ENCODE results near the gene DSTYK.
A peak's percentile ranks its signal among the peaks of the same experiment; 100 is the strongest.

The DSTYK gene, protein sequence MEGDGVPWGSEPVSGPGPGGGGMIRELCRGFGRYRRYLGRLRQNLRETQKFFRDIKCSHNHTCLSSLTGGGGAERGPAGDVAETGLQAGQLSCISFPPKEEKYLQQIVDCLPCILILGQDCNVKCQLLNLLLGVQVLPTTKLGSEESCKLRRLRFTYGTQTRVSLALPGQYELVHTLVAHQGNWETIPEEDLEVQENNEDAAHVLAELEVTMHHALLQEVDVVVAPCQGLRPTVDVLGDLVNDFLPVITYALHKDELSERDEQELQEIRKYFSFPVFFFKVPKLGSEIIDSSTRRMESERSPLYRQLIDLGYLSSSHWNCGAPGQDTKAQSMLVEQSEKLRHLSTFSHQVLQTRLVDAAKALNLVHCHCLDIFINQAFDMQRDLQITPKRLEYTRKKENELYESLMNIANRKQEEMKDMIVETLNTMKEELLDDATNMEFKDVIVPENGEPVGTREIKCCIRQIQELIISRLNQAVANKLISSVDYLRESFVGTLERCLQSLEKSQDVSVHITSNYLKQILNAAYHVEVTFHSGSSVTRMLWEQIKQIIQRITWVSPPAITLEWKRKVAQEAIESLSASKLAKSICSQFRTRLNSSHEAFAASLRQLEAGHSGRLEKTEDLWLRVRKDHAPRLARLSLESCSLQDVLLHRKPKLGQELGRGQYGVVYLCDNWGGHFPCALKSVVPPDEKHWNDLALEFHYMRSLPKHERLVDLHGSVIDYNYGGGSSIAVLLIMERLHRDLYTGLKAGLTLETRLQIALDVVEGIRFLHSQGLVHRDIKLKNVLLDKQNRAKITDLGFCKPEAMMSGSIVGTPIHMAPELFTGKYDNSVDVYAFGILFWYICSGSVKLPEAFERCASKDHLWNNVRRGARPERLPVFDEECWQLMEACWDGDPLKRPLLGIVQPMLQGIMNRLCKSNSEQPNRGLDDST

DNA sequence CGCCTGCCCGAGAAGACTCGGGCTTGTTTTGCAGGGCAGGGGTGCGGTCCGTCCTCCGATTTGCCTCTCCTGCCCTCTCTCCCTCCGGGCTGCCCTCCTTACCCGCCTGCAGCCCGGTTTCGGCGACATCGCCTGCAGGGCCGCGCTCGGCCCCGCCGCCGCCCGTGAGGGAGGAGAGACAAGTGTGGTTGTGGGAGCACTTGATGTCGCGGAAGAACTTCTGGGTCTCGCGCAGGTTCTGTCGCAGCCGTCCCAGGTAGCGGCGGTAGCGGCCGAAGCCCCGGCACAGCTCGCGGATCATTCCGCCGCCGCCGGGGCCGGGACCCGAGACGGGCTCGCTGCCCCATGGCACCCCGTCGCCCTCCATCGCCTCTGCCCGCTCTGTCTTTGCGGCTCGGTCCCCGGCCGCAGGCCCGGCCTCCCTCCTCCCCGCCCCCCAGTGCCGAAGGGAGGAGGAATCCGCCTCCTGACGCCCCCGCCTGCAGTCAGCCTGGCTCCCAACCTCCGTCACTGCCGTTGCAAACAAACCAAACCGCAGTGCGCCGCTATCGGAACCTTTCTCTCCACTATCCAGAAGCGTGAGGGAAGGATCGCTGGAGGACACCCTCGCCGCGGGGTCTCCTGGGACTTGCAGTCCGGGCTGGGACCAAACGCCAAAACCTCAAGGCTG, at the start of gene DSTYK:
DSTYK (minus strand) TSS at position 534 of the 670 bp plus-strand sequence; CDS start at position 367, 167 bp downstream.
- peak; percentile 75 for DNase-seq (ENCODE audit: low read depth, low spot score)
- peak within 1 kb of the TSS; percentile 71 for H3K27ac ChIP-seq

DNA sequence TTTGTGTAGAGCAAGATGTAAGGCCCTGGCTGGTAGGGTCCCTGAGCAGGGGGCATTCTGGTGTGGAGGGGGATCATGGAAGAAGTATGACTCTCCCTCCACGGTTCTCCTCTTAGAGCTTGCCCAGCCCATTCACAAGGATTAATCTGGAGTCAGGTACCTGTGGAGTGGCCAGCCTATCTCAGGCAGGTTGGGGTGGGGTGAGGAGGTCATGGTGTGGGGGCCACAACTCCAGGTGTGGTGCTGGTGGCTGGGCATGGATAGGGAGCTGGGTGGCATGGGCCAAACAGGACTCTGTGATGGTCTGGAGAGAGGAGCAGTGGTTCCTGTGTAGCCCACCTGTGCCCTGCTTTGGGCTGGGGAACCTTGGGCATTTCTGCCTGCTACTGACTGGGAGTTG, 48.5 kb upstream of the DSTYK start:
- H3K27ac ChIP-seq = no peak overlapping the region
- no peak for DNase-seq (ENCODE audit: low read depth, low spot score)

DNA sequence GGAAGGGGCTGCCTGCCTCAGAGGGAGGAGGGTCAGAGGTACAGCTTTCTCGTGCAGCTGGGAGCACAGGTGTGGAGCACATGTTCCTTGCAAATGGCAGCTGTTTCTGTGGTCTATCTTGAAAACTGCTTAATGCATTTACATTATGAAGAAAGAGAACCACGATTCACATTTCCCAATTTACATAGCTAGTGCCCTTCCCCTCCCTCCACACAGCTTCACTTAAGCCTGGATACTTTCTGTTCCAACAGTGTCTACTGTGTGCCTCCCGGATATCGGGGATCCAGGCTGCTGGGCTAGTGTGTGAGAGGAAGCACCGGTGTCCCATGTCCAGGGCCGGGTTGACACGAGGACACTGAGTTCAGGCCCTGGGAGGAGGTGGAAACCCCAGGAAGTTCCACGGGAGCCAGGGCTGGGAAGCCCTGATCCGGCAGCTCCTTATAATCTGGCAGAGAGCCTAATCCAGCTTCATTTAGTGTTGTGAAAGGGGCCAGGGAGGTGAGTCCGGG, 47.9 kb upstream of the DSTYK start:
- DNase-seq (ENCODE audit: low read depth, low spot score) = no peak
- H3K27ac ChIP-seq = peak overlapping the region; percentile 79

DNA sequence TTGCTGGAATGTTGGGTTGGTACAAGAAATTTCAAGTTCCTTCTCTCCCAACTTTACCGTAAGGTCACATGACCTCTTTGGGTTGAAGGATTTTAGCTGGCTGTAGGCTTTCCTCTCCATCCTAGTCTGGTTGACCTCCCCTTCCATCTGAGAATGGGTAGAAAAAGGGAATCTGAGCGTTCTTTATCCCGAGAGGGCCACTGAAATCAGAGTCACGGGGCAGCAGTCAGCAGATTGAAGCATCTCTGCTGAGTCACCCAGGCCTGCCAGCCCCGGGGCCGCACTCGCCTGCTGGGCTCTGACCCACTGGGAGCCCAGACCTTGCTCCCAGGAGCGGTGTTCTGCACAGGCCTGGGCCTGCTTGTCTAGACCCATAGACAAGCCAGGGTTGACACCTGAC, 47.2 kb upstream of the DSTYK start:
- H3K27ac ChIP-seq = peak overlapping the region; percentile 79
- DNase-seq (ENCODE audit: low read depth, low spot score) = peak; percentile 76

DNA sequence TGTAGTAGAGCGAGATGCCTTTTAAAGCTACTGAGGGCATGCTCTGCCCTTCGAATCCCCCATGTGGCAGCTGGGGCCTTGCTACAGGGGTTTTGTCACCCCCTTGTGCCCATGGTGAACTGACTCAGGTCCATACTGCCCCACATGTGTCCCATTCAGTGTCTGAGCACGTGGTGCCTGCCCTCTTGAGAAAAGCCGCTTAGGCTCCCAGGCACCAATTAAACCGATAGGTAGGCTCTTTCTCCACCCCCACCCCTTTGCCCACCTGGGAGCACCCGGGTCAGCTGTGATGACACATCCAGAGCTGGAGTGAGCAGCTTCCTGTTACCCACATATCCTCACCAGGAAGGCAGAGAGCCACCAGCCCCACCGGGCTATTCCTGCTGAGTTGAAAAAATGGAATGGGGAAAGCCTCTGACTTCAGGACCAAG, 46.8 kb upstream of the DSTYK start:
- peak overlapping the region; percentile 79 for H3K27ac ChIP-seq
- no peak for DNase-seq (ENCODE audit: low read depth, low spot score)

DNA sequence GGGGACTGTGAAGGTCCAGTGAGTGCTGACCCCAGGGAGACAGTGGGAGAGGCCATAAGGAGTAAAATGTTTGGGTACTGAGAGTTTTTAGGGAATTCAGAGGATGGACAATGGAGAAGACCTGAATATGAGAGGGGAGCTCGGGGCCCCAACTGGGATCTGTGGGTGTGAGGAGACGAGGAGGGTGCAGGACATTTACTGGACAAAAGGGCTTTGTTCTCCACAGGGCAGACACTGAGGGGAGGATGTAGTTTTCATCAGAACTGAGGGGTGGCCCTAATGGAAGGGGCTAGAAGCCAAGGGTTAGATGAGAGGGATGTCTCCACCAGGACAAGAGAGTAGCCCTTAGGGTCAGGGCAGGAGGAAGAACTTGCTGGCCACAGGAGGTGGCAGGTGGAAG, 46.2 kb upstream of the DSTYK start:
- no peak for DNase-seq (ENCODE audit: low read depth, low spot score)
- peak overlapping the region; percentile 79 for H3K27ac ChIP-seq

DNA sequence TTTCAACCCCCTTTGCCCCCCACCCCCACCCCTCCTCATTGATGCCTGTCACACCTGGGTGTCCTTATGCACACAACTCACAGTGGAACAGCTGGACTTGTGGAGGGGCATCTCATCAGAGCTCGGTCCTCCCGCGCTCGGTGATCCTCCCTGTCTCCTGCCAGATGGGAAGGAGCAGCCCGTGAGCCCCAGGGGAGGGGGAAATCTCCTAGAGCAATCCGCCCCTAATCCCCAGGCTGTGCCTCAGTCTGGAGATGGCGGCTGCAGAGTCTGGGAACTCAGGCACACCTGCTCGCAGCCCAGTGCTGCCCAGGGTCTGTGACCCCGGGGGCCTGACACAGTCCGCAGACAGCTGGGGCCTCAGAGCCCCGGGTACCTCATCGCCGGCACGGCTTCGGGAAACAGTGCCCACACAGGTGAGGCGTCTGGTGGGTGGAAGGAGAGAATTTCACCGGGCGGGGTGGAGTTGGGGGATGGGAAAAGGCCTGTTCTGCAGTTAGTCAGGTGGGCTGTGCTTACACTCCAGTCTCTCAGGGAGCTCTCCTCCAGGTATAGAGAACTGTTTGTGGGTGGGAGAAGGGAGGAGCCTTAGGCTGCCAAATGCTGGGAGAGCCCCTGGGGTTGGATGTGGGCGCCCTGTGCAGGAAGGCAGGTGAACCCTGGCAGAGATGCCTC, 45.6 kb upstream of the DSTYK start:
- DNase-seq (ENCODE audit: low read depth, low spot score) = no peak
- no peak overlapping the region for H3K27ac ChIP-seq

DNA sequence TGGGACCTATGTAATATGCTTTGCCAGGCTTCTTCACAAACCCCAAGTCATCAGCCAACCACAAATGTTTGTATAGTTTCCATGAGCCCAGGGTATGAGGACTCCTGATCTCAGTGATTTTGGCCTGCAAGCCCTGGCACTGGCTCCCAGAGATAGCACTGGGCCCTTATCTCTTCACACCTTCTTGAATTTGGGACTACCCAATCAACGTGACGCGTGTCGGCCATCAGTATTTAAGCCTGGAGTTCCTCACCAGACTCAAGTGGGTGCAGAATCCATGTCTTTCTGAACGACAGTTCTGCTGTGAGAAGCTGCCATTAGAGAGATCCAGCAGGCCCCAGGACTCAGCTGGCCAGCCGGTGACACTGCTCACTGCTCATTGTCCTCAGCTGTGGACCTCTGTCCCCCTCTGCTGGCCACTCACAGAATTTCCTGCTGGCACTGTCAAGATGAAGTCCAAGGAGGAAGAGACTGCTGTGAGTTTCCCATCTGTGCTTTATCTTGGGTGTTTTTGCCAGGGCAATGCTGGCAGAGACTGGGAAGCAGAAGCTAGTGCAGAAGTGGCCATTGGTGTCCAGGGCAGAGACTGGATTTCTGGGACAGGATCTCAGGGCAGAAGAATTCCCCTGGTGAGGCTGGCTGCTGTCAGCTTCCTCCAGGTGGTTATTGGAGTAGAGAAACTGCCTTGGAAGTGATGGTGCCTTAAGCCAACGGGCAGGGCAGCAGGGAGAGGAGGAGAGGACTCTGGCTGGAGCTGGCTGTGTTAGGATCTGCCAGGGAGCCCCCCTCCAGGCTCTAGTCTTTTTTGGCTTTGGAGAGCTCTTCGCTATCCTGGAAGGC, 44.7 kb upstream of the DSTYK start:
- DNase-seq (ENCODE audit: low read depth, low spot score) = no peak
- no peak overlapping the region for H3K27ac ChIP-seq

DNA sequence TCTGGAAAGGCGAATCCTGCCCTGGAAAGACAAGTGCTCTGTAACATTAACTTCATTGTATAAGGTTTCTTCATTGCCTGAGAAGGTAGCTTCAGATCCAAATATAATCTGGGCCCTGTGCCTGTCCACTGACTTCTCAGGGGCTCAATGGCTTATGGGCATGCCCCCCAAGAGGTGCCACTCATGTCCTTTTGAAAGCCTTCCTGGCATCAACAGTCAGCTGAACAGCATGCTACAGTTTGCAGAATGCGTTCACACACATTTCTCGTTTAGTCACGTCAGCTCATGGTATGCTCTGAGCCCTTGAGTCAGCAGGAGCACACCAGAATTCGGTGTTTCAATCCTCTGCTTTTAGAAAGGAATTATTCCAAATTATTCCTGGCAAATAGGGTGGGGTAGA, 40.1 kb upstream of the DSTYK start:
- H3K27ac ChIP-seq = no peak overlapping the region
- no peak for DNase-seq (ENCODE audit: low read depth, low spot score)

DNA sequence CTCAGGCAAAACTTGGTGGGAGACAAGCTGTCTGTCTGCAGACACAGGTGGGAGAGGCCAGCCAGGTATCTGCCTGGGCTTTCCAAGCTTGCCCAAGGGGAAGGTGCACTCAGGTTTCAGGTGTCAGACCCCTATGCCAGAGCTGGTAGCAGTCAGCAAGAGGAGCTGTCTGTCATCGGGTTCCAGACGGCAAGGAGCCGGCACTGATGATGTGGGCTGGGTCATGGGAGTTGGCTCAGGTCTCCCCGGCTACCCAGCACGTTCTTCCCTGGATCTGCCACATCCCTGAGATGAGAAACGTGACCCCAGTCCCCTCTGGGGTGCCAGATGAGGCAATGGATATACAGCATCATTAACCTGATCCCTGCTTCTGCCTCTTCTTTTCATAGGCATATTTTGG, 39.2 kb upstream of the DSTYK start:
- DNase-seq (ENCODE audit: low read depth, low spot score) = no peak
- no peak overlapping the region for H3K27ac ChIP-seq

DNA sequence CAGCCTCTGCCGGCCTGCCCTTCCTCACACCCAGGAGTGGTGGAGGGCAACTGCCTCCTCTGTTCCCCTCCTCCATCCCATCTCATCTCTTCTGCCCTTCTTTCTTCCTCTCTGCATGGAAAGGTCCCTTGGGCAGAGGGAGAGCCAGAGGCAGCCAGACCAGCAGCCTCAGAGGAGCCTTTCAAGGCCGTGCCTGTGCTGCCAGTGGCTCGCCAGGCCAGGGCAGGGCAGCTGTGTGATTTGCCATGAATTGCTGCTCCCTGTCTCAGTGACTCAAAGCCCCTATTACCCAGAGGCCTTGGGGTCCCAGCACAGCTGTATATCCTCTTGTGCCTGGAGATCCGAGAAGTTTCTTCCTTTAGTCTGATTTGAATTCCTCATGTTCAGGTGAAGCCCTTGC, 38.1 kb upstream of the DSTYK start:
- H3K27ac ChIP-seq = no peak overlapping the region
- DNase-seq (ENCODE audit: low read depth, low spot score) = no peak

DNA sequence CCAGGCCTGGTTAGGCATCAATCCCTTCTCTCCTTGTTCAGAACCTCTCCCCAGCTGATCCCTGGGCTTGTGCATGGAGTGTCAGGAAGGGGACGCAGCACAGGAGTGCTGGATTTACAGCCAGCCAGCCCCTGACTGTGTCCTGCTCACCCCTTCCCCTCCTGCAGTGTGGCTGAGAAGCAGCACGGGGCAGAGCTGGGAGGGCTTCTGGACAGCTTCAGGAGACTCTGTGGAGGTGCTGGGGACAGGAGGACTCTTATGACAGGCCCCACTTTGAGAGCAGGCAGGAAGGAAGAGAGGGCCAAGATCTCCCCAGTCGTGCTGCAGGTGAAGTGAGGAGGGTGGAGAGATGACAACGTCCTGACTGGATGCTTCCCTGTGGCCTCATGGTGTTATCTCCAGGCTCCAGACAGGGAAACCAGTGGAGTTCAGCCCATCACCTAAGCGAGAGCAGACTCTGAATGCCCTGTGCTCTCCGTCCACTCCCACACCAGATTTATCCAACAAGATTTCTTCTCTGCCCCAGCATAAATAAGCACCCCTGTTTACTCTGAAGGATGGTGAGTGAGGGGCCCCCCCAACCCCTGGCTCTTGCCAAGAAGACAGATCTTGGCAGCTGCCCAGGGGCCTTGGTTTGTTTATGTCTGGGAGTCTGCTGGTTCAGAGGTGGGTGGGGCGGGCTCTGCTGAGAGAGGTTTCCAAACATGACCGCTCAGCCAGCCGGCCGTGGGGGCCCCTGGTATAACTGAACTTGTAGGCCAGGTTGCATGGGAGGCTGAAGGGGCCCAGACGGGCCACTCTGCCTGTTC, 37.5 kb upstream of the DSTYK start:
- H3K27ac ChIP-seq = no peak overlapping the region

DNA sequence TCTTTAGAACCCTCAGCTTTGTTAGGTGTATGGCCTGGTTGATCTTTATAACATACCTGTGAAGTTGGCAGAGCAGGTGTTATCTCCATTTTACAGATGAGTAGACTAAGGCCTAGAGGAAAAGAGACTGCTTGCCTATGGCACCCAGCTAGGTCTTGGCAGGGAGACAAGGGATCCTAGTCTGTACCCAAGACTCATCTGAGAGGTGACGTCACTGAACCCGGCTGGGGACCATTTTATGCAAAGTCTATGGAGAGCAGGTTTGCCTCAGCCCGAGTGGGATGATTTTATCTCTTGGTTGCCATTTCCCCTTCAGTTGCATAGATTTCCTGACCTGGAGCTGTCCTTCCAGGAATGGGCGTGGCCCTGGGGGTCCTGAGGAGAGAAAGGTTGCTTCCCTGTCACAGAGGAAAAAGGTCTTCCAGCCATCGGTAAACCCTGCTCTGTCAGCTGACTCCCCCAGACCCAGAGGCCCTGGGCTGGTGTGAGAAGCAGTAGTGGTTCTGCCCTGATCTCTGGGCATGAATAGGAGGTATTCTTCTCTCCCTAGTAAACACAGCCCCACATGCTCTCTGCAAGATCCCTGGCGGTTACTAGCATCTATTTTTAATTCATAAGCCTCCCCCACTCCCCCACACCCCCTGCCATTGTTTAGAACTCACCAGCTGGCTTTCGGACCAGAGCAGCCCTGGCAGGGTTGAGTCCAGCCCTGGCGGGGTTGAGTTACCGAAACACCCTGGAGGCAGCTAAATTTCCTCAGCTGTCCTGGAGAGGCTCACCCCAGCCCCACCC, 35.8 kb upstream of the DSTYK start:
- no peak overlapping the region for H3K27ac ChIP-seq
- no peak for DNase-seq (ENCODE audit: low read depth, low spot score)

More for the DNA sequence above, 37.5 kb upstream of the DSTYK start:
- no peak for DNase-seq (ENCODE audit: low read depth, low spot score)

DNA sequence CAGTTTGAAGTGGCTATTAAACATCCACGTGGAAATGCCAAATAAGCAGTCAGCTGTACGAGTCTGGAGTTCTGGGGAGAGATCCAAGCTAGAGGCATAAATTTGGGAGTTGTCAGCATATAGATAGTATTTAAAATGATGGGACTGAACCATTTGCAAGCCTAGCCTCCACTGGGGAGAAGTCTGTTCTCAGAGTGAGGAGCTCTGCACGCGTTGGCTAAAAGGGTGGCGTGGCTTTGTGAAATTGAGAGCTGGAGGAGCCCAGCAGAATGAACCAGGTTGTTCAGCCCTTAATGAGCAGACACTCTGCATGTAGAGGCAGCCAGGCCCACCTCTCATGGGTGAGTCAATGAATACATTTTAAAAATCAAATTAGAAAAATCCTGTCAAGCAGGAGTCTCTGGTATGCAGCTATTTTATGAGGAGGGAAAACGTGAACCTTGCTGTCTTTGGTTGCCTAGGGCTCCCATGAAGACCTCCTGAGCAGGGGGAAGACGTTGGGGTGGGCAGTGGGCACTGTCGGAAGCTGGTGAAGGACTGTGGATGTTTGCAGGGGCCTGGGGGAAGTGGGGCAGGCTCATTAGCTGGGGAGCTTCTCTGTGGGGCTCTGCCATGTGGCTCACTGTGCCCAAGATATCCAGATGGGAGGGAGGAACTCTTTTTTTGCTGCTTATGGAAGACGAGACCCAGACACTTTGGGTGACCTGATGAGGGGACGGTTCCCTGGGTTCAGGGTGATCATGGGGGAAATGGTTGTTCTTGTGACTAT, 35.0 kb upstream of the DSTYK start:
- no peak for DNase-seq (ENCODE audit: low read depth, low spot score)
- H3K27ac ChIP-seq = no peak overlapping the region

DNA sequence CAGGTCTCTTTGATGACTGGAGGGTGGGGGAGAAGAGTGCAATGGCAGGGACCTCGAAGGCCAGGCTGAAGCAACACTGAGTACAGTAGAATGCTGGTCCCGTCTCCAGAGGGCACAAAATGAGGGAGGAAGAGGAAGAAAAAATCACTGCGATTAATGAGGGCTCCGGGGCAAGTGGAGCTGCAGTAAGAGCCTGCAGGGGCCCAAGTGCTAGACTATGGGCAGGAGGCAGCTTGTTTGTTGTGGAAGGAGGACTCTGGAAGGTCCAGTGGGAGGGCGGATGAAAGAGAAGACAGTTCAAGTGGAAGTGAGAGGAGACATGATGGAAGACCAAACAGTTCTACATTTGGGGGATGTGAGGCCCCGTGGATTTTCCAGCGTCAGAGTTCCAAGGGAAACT, 33.6 kb upstream of the DSTYK start:
- no peak overlapping the region for H3K27ac ChIP-seq
- DNase-seq (ENCODE audit: low read depth, low spot score) = no peak

DNA sequence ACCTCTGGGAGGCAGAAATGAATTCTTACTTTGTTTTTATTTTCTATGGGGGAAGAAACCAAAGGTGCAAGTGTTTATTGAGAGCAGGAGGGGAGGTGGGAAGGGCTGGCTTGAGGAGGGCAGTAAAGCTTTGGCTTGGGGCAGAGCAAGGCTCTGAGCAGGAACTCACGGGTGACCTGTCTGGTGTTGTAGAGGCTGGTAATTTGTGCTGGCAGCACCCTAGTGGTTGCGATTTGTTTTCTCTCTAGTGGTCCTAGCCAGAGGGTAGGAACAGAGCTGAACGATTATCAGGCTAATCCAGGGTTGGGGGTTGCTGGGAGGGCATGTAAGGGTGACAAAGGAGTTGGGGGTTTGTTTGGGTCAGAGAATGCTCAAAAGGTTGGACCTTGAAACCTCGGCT, 32.9 kb upstream of the DSTYK start:
- DNase-seq (ENCODE audit: low read depth, low spot score) = no peak
- H3K27ac ChIP-seq = no peak overlapping the region
